ENCODE results near the gene PCED1B.

The PCED1B gene

GRCh38 chr12:47224563-47225133, 145.2 kb downstream of the PCED1B start:
- no peak for DNase-seq (ENCODE audit: low read depth in 1 of 2, low spot score in 1 of 2)

- DNase-seq (ENCODE audit: low read depth in 1 of 2, low spot score in 1 of 2) = no peak
These were observed 145.9 kb downstream of the PCED1B start for GRCh38 chr12:47225356-47225755.

- no peak for DNase-seq (ENCODE audit: low read depth in 1 of 2, low spot score in 1 of 2)
These were observed 146.8 kb downstream of the PCED1B start for GRCh38 chr12:47226199-47226598.

- no peak for DNase-seq (ENCODE audit: low read depth in 1 of 2, low spot score in 1 of 2)
These were observed 149.4 kb downstream of the PCED1B start for GRCh38 chr12:47228802-47229201.

- DNase-seq (ENCODE audit: low read depth in 1 of 2, low spot score in 1 of 2) = no peak
These were observed 152.0 kb downstream of the PCED1B start for GRCh38 chr12:47231456-47231855.

- DNase-seq (ENCODE audit: low read depth in 1 of 2, low spot score in 1 of 2) = no peak
These were observed 155.2 kb downstream of the PCED1B start for GRCh38 chr12:47234576-47235141.

GRCh38 chr12:47235258-47236040, 156.0 kb downstream of the PCED1B start:
- DNase-seq (ENCODE audit: low read depth in 1 of 2, low spot score in 1 of 2) = no peak

- DNase-seq (ENCODE audit: low read depth in 1 of 2, low spot score in 1 of 2) = no peak
These were observed 156.8 kb downstream of the PCED1B start for GRCh38 chr12:47236109-47236714.

GRCh38 chr12:47237751-47238211, 158.4 kb downstream of the PCED1B start:
- no peak for DNase-seq (ENCODE audit: low read depth in 1 of 2, low spot score in 1 of 2)

GRCh38 chr12:47238669-47239114, 159.3 kb downstream of the PCED1B start:
- no peak for DNase-seq (ENCODE audit: low read depth in 1 of 2, low spot score in 1 of 2)

- DNase-seq (ENCODE audit: low read depth in 1 of 2, low spot score in 1 of 2) = no peak
These were observed 163.0 kb downstream of the PCED1B start for GRCh38 chr12:47242426-47242825.

- DNase-seq (ENCODE audit: low read depth in 1 of 2, low spot score in 1 of 2) = no peak
These were observed 165.4 kb downstream of the PCED1B start for GRCh38 chr12:47244835-47245234.

GRCh38 chr12:47245623-47246022, 166.2 kb downstream of the PCED1B start:
- DNase-seq (ENCODE audit: low read depth in 1 of 2, low spot score in 1 of 2) = no peak

- no peak for DNase-seq (ENCODE audit: low read depth in 1 of 2, low spot score in 1 of 2)
These were observed 168.0 kb downstream of the PCED1B start for GRCh38 chr12:47247418-47247817.

GRCh38 chr12:47249082-47249481, 169.7 kb downstream of the PCED1B start:
- no peak for DNase-seq (ENCODE audit: low read depth in 1 of 2, low spot score in 1 of 2)

GRCh38 chr12:47249719-47250357, 170.4 kb downstream of the PCED1B start:
- no peak for DNase-seq (ENCODE audit: low read depth in 1 of 2, low spot score in 1 of 2)

GRCh38 chr12:47251919-47252318, 172.5 kb downstream of the PCED1B start:
- no peak for DNase-seq (ENCODE audit: low read depth in 1 of 2, low spot score in 1 of 2)

- no peak for DNase-seq (ENCODE audit: low read depth in 1 of 2, low spot score in 1 of 2)
These were observed 185.5 kb downstream of the PCED1B start for GRCh38 chr12:47264951-47265350.

GRCh38 chr12:47265391-47265790, 186.0 kb downstream of the PCED1B start:
- DNase-seq (ENCODE audit: low read depth in 1 of 2, low spot score in 1 of 2) = no peak

GRCh38 chr12:47267571-47267970, 188.2 kb downstream of the PCED1B start:
- no peak for DNase-seq (ENCODE audit: low read depth in 1 of 2, low spot score in 1 of 2)

All from activated T-helper 1 cell treated with anti-CD3 and anti-CD28 coated beads, Interleukin-2, amount 50 U/mL, for 16 hours (primary cell).